Ishikawa (cell line): ENCODE data around the gene WDR18.

ENCODE experiments used
- CEBPB ChIP-seq: IDR thresholded peaks from 2 replicates; pipeline ENCODE4 v1.6.1; 2012
- CREB1 ChIP-seq: IDR thresholded peaks from 2 replicates; pipeline ENCODE4 v1.6.1; 2012; ENCODE audit warnings: low read depth
- EGR1 ChIP-seq: IDR thresholded peaks from 2 replicates; pipeline ENCODE4 v1.6.1; 2012
- EP300 ChIP-seq: IDR thresholded peaks from 2 replicates; pipeline ENCODE4 v1.6.1; 2012; ENCODE audit warnings: borderline replicate concordance
- FOXM1 ChIP-seq: IDR thresholded peaks from 2 replicates; pipeline ENCODE4 v1.6.1; 2012; ENCODE audit warnings: low read depth, borderline replicate concordance
- MAX ChIP-seq: IDR thresholded peaks from 2 replicates; pipeline ENCODE4 v1.6.1; 2012
- NFIC ChIP-seq: IDR thresholded peaks from 2 replicates; pipeline ENCODE4 v1.6.1; 2012
- RAD21 ChIP-seq: IDR thresholded peaks from 2 replicates; pipeline ENCODE4 v1.6.1; 2012; ENCODE audit warnings: low read depth
- REST ChIP-seq: IDR thresholded peaks from 2 replicates; pipeline ENCODE4 v1.6.1; 2012; ENCODE audit warnings: low read depth, mild to moderate bottlenecking
- TAF1 ChIP-seq: IDR thresholded peaks from 2 replicates; pipeline ENCODE4 v1.6.1; 2012; ENCODE audit warnings: low read depth, mild to moderate bottlenecking
- TCF12 ChIP-seq: IDR thresholded peaks from 2 replicates; pipeline ENCODE4 v1.6.1; 2012; ENCODE audit warnings: low read depth
- TEAD4 ChIP-seq: IDR thresholded peaks from 2 replicates; pipeline ENCODE4 v1.6.1; 2012
- USF1 ChIP-seq: IDR thresholded peaks from 2 replicates; pipeline ENCODE4 v1.6.1; 2012
- YY1 ChIP-seq: IDR thresholded peaks from 2 replicates; pipeline ENCODE4 v1.6.1; 2012; ENCODE audit warnings: low read depth
- ZBTB7A ChIP-seq: IDR thresholded peaks from 2 replicates; pipeline ENCODE4 v1.6.1; 2012; ENCODE audit warnings: low read depth

Gene WDR18

GRCh38 chr19:956766-957440 is 27.2 kb upstream of the WDR18 start:
- TF ChIP-seq TCF12 (peak; percentile 82), FOXM1 (no peak), USF1 (peak; percentile 54), ZBTB7A (peak; percentile 90), TEAD4 (peak; percentile 93), EP300 (no peak; the same call in 1 of the 2 replicates), TAF1 (no peak)

- TF ChIP-seq TCF12 (no peak), EP300 (no peak), FOXM1 (no peak), USF1 (no peak), YY1 (no peak), TAF1 (no peak), REST (no peak), CREB1 (no peak), CEBPB (no peak), EGR1 (no peak), TEAD4 (no peak), RAD21 (no peak), ZBTB7A (no peak), MAX (no peak), NFIC (no peak)
Measured at GRCh38 chr19:958967-959855, 24.9 kb upstream of the WDR18 start.

- TF ChIP-seq TEAD4 (peak; percentile 85), USF1 (no peak), EGR1 (no peak)
Measured at GRCh38 chr19:960020-960419, 24.1 kb upstream of the WDR18 start.

- TF ChIP-seq NFIC (no peak), USF1 (no peak), EP300 (no peak), MAX (no peak), YY1 (no peak), RAD21 (no peak), TEAD4 (no peak), TAF1 (no peak)
Measured at GRCh38 chr19:960601-960938, 23.6 kb upstream of the WDR18 start.

GRCh38 chr19:961866-962620 is 22.1 kb upstream of the WDR18 start:
- TF ChIP-seq TEAD4 (no peak), CEBPB (no peak), ZBTB7A (no peak), EGR1 (no peak), REST (no peak), NFIC (no peak), TAF1 (no peak), USF1 (no peak), TCF12 (no peak), YY1 (no peak), RAD21 (no peak), CREB1 (no peak), MAX (no peak), EP300 (no peak), FOXM1 (no peak)
